ENCODE results near the gene C1orf232.
A peak's percentile ranks its signal among the peaks of the same experiment; 100 is the strongest.

Gene C1orf232

DNA sequence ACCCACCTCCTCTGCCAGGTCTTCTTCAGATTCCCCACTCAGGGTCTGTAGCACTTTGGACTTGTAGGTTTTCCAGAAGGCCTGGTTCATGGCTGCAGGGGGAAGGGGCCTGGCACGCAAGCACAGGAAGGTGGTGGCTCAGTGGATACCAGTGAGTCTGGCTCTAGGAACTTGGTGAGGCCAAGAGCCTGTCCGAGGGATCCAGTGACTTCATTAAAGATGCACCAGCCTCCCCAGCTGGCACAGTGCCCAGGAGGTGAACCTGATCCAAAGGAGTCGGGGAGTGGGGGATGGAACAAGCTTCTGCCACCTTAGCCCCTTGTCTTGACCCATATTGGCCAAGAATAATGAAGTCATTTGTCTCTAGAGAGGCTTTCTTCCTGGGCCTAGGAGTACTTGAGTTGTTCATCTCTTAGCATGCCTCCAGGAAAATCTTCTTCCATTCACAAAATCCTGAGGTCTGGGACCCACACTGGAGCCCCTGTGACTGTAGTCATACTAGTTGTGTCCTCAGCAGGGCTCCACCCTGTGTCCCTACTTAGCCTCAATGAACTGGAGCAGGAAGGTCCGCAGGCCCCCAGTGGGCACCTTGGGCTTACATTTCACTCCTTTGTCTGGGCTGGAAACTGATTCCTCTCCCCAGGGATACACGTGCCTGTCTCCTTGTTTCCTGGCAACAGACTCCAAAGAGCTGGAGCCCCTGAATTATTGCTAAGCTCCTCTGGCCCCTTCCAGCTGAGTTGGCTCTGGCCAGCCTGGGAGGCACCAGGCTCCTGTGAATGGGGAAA is at the start of gene C1orf232:
C1orf232 (minus strand) TSS at position 554 of the 788 bp plus-strand sequence; CDS start at position 90, 464 bp downstream.
- no peak for DNase-seq

- no peak for DNase-seq
These were observed 46.5 kb upstream of the C1orf232 start for GRCh38 chr1:26215246-26215645.

DNA sequence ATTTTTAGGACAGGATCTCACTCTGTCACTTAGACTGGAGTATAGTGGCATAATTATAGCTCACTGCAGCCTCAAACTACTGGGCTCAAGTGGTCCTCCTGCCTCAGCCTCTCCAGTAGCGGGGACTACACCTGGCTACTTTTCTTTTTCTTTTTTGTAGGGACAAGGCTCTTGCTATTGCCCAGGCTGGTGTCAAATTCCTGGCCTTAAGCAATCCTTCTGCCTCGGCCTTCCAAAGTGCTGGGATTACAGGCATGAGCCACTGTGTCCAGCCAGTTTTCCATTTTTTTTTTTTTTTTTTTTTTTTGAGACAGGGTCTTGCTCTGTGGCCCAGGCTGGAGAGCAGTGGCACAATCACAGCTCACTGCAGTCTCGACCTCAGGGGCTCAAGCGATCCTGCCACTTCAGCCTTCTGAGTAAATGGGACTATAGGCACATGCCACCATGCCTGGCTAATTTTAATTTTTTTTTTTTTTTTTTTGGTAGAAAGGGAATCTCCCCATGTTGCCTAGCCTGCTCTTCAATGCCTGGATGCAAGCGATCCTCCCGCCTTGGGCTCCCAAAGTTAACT is 44.7 kb upstream of the C1orf232 start:
- DNase-seq, result no peak

- DNase-seq, result no peak
These were observed 44.0 kb upstream of the C1orf232 start for GRCh38 chr1:26212726-26213125.

DNA sequence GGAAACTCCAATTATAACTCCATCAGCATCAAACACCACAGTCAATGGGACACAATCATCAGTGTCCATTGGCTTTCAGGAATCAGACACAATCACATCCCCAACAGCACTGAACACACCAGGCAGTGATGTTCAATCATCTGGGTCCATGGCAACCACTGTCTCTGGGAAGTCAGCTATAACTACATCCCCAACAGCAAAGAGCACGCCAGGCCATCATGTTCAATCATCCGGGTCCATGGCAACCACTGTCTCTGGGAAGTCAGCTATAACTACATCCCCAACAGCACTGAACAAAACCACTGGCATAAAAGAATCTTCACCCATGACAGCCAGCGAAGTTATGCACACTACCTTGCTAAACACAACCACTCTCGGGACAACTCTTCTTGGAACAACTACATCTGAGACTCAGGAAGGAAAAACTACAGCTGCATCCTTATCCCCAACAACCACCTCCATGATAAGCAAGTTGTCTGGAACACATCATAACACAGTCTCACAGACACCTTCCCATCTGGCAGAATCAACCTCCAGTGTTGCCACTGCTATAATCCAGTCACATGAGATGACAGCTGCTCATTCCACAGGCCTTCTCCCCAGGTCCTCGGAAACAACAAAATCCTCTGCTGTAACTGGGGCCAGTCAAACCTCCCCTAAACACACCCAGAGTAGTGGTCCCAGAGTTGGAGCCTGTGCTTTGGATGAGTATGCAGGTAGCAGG is 41.5 kb upstream of the C1orf232 start:
- no peak for DNase-seq

GRCh38 chr1:26203642-26204318 is 35.0 kb upstream of the C1orf232 start:
- DNase-seq, result no peak

DNA sequence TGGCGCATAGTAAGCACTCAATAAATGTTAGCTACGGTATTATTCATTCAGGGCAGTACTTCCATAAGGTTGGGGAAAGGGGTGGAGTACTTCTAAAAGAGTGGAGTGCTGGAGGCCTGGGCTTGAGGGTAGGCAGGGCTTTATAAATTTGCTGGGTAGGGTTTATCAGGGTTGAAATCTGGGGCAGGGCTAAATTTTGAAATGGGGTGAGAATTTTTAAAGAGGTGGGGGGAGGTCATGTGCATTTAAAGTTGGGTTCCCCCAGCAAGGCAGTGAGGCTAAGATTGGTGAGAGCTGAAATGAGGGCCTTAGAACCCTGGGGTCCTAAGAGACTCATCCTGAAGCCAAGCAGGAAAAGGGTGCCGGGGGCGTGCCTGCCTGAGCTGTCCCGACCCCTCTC is 31.6 kb upstream of the C1orf232 start:
- DNase-seq, result no peak

DNA sequence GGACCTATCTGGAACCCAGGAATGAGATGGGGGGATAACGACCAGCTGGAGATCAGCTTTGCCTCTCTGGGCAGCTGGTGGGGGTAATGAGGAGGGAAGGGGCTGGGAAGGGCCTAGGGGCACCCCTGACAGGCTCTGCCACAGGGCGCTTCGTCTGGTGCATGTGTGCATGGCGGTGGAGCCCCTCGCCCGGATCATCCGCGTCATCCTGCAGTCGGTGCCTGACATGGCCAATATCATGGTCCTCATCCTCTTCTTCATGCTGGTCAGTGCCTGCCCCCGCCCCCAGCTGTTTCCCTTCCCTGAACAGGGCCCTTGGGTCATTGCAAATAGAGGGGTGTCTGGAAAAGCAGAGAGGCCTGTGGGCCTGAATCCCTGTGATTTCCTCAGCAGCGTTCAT is 29.1 kb upstream of the C1orf232 start:
- no peak for DNase-seq

GRCh38 chr1:26197301-26197700 is 28.5 kb upstream of the C1orf232 start:
- no peak for DNase-seq

DNA sequence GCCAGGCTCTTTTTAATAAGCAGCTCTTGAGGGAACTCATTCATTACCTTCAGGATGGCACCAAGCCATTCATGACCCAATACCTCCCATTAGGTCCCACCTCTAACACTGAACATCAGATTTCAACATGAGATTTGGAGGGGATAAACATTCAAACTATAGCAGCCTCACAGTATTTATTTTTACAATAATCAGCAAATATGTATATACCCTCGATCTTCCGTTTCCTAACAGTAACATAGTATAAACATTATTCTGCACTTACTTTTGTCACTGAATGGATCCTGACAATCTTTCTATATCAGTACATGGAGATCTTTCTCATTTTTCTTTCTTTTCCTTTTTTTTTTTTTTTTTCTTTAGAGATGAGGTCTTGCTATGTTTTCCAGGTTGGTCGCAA is 27.0 kb upstream of the C1orf232 start:
- DNase-seq, result no peak

DNA sequence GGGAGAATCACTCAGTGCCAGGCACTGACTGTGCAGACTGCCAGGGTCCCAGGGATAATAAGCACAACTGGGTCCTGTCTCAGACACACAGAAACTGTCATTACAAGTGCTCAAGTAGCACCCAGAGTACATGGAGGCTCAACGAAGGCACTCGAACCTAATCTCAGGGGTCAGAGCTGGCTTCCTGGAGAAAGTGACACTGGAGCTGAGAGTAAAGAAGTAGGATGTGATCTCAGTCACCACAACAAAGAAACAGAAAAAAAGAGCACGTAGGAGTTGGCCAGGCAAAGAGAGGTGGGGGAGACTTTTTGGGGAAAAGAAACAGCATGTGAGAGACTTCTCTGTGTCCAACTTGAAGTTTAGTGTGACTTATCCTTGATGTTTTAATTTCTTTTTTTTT is 23.0 kb upstream of the C1orf232 start:
- DNase-seq, result no peak

DNA sequence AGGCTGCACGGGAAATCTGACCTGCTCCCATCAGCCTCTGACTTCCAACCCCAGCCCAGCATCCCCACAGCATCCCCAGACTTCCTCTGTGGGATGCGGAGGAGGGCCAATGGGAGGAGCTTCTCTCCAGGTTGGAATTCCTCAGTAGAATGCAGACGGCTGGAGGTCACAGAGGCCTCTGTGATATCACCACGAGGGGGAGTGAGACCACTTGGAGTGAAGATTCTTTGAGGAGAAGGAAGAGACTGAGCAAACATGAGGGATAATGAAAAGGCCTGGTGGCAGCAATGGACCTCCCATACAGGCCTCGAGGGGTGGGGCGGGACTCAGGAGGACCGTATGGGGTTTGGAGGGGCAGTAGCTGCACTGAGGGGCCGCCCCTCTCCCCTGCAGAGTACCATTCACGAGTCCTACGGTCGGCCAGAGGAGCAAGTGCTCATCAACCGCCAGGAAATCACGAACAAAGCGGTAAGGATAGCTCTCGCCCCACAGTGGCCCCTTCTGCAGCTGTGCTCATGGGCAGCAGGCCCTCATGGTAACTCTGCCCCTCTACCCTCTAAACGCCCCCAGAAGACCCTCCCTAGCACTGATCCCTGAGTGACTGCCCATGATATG is 21.7 kb upstream of the C1orf232 start, which contains the start of gene CATSPER4:
CATSPER4 (plus strand) TSS at position 230 of the 615 bp plus-strand sequence; CDS start at position 256, 26 bp downstream.
- peak; percentile 32 for DNase-seq

DNA sequence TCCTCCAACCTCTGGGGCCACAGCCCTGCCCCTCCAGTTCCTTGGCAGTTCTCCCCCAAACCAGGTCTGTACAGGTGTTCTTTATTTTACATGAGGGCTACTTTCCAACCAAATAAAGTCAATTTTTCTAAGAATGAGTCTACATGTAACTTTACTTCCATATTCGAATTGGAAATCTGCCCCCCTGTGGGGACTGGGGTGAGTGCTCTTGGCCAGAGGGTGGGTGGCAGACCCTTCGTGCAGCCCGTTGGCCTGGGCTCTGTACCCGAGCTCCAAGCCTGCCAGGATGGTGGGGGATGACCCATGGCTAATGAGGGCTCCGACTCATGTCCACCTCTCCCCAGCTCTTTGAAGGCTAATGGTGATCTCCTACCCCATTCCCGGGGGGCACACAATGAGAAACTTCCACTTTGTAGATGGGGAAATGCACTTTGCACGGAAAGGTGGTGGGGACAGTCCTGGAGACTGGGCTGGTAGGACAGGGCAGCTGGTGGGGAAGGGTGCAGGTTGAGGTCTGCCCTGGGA is 21.1 kb upstream of the C1orf232 start:
- DNase-seq, result no peak

- DNase-seq, result no peak
These were observed 20.6 kb upstream of the C1orf232 start for GRCh38 chr1:26189331-26189730.

DNA sequence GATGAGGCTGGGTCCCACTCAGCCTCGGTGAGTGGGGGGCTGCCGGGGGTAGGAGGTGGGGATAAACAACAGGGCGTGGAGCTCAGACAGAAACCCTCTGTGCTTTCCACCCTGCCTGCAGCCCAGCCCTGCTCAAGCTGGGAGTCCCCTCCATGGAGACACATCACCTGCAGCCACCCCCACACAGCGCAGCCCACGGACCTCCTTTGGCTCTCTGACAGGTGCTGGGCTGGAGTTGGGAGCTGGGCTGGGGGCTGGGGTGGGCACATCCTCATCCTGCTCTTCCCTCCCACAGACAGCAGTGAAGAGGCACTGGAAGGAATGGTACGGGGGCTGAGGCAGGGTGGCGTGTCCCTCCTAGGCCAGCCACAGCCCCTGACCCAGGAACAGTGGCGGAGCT is 19.7 kb upstream of the C1orf232 start:
- DNase-seq, result no peak

GRCh38 chr1:26187882-26188281 is 19.1 kb upstream of the C1orf232 start:
- no peak for DNase-seq

GRCh38 chr1:26184883-26185282 is 16.1 kb upstream of the C1orf232 start:
- DNase-seq, result no peak

- DNase-seq, result no peak
These were observed 15.3 kb upstream of the C1orf232 start for GRCh38 chr1:26184086-26184485.

DNA sequence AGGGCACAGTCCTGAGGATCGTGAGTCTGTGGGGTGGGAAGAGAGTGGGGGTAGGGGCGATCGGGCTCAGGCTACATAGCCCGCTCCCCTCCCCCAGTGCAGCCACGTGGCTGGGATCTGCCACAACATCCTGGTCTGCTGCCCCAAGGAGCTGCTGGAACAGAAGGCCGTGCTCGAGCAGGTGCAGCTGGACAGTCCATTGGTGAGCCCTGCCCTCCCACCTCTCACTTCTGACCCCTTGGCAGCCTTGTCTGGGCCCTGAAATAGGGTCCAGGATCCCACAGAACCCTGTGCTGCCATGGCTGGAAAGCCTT is 13.6 kb upstream of the C1orf232 start:
- no peak for DNase-seq

DNA sequence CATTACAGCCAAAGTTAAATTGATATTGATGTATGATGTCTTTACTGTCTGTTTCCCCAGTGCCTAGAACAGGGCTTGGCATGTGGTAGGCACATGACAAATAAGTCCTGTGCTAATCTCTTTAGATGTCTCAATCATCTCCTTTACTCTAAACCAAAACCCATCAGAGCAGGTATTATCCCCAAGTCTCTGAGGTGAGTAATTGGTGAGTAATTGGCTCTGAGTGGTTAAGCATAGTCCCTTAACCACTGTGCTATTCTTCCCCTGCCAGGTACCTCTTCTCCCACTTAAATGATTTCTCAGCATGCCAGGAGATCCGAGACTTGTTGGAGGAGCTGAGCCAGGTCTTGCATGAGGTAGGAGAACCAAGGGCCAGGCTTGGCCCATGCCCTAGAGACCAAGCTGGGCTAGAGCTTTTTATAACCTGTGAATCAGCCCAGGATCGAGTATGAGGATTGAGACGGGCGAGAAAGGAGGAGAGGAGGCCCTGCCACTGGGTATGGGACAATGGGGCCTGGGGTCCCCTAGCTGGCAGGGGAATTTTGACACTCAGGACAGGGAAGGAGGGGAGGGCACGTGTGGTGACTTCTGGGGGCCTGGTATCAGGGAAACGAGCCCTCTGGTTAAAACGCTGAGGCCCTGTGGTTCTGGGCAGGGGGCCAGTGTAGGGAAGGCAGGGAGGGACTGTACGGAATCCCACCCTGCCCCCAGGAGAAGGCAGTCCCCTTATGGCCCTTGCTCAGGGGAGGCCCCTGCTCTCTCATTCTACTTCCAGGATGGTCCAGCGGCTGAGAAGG is 13.0 kb upstream of the C1orf232 start:
- DNase-seq, result no peak

- no peak for DNase-seq
These were observed 11.3 kb upstream of the C1orf232 start for GRCh38 chr1:26180010-26180506.
